ENCODE data around the gene PSMC1. TPM values are rescaled to one million over a fixed set of nuclear protein-coding genes. Genes with fewer than 3 reads are reported as not detected.

PSMC1 gene
- total RNA-seq, 2 experiments from 2014 or later: 71.2 to 75.2 TPM

- POLR2A ChIA-PET: interaction anchor here (1.4 kb wide), 1 partner anchor 99 kb away, joined by 3 read pairs; no protein-coding TSS in a partner anchor
Measured at GRCh38 chr14:90300611-90301047, 44.3 kb downstream of the PSMC1 start.

GRCh38 chr14:90301122-90301521 lies 44.8 kb downstream of the PSMC1 start:
- no peaks in the 10 kb centered on the region for H3K27me3 Mint-ChIP-seq
- POLR2A ChIA-PET: interaction anchor here (0.8 to 1.4 kb wide), 2 partner anchors 98 to 101 kb away, joined by 3 read pairs; no protein-coding TSS in a partner anchor
- ATAC-seq (ENCODE audit: low read depth) (peak; percentile 9), DNase-seq (no peak)
- H3K27ac Mint-ChIP-seq: peak overlapping the region; percentile 92
- no peaks in the 10 kb centered on the region for H3K9me3 Mint-ChIP-seq
- no peak overlapping the region for H3K4me3 Mint-ChIP-seq
- H3K36me3 Mint-ChIP-seq: peaks cover 15% of the 10 kb centered on the region
- H3K4me1 Mint-ChIP-seq: peaks cover 11% of the 10 kb centered on the region

More at GRCh38 chr14:90300611-90301047, 44.3 kb downstream of the PSMC1 start:
- peaks cover 11% of the 10 kb centered on the region for H3K4me1 Mint-ChIP-seq
- peak overlapping the region; percentile 37 for H3K4me3 Mint-ChIP-seq
- no peak for DNase-seq
- H3K36me3 Mint-ChIP-seq: peaks cover 17% of the 10 kb centered on the region
- peak overlapping the region; percentile 92 for H3K27ac Mint-ChIP-seq
- no peaks in the 10 kb centered on the region for H3K27me3 Mint-ChIP-seq
- ATAC-seq (ENCODE audit: low read depth): peak; percentile 56
- no peaks in the 10 kb centered on the region for H3K9me3 Mint-ChIP-seq

DNA sequence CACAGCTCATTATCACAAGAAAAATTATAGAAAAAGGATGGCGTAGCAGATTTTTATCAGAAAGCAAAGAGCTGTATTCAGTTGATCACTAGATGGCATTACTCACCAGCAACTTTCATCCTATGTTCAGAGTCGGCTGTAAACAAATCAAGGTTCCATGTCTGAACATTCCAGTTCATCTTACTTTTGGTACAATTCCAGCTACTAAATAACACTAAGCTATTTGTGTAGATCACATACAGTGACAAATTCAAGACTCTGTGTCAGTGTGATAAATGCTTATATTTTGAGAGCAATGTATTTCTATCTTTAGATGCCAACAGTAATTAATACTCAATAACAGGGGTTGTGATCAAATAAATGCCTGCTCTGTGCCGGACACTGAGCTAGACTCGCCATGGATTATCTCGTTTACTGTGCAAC lies 45.3 kb downstream of the PSMC1 start:
- no peak for ATAC-seq (ENCODE audit: low read depth)
- H3K36me3 Mint-ChIP-seq: peaks cover 14% of the 10 kb centered on the region
- POLR2A ChIA-PET: interaction anchor here (0.8 to 1.4 kb wide), 2 partner anchors 98 to 100 kb away, joined by 3 read pairs; no protein-coding TSS in a partner anchor
- H3K27me3 Mint-ChIP-seq: no peaks in the 10 kb centered on the region
- no peak for DNase-seq
- no peak overlapping the region for H3K4me3 Mint-ChIP-seq
- peaks cover 11% of the 10 kb centered on the region for H3K4me1 Mint-ChIP-seq
- H3K9me3 Mint-ChIP-seq: no peaks in the 10 kb centered on the region
- no peak overlapping the region for H3K27ac Mint-ChIP-seq

DNA sequence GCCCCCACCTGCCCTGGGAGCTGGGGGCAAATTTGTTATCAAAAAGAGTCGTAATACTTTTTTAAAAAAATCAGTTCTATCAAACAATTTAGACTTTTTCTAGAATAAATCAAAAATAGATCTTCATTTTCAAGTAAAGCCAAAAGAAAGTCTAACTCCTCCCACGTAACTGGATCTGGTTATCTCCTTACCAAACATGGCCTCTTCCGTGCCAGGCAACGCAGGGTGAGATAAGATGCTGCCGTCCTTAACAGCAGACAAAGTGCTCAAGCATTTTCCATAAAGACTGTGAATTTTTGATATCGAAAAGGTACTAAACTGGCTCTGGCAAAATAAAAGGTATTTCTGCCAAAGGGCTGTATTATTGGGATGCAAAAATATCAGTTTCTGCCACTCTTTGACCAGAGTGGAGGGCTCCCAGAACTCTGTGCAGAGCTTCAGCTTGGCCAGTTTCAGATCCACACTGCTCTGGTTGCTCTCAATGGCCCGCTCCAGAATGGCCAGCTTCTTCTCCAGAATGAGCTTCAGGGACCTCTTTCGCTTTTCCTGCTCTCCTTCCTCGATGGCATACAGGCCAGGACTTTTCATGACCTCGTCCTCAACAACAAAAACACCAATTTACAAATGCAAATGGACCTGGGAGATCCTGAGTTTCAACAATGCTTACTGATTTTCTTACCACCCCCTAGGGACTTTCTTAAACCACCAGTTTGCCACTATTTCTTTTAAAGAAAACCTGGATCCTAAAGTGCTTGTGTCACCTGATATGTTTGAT lies 46.4 kb downstream of the PSMC1 start:
- Mint-ChIP-seq H3K27ac (no peak overlapping the region), H3K9me3 (no peaks in the 10 kb centered on the region), H3K4me3 (no peak overlapping the region), H3K4me1 (peaks cover 11% of the 10 kb centered on the region), H3K36me3 (peaks cover 14% of the 10 kb centered on the region), H3K27me3 (no peaks in the 10 kb centered on the region)
- ATAC-seq (ENCODE audit: low read depth) (no peak), DNase-seq (no peak)
- POLR2A ChIA-PET: no interaction called here

GRCh38 chr14:90303473-90303872 lies 47.1 kb downstream of the PSMC1 start:
- Mint-ChIP-seq H3K36me3 (peaks cover 17% of the 10 kb centered on the region), H3K9me3 (no peaks in the 10 kb centered on the region), H3K27ac (no peak overlapping the region), H3K27me3 (no peaks in the 10 kb centered on the region), H3K4me3 (no peak overlapping the region), H3K4me1 (peaks cover 11% of the 10 kb centered on the region)
- POLR2A ChIA-PET: no interaction called here
- DNase-seq: no peak
- ATAC-seq (ENCODE audit: low read depth): no peak

DNA sequence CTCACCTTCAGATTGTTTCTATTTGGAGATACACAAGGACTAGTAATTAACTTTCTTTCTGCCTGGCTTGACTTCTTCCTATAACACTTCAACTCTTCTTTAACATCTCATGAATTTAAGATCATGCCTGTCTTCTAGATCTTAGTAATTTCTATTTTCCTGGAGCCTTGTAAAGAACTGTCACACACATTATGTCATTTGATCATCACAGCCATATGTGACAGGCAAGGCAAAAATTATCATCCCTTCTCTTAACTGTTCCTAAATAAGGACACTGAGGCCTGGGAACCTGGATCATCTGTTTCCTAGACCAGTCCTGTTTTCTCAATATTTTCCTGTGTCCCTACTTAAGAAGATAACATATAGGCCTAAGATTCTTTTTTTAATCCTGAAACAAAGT lies 48.1 kb downstream of the PSMC1 start:
- POLR2A ChIA-PET: no interaction called here
- Mint-ChIP-seq H3K4me3 (no peak overlapping the region), H3K36me3 (peaks cover 24% of the 10 kb centered on the region), H3K27ac (no peak overlapping the region), H3K27me3 (no peaks in the 10 kb centered on the region), H3K4me1 (peaks cover 11% of the 10 kb centered on the region), H3K9me3 (no peaks in the 10 kb centered on the region)
- ATAC-seq (ENCODE audit: low read depth): no peak
- DNase-seq: no peak

DNA sequence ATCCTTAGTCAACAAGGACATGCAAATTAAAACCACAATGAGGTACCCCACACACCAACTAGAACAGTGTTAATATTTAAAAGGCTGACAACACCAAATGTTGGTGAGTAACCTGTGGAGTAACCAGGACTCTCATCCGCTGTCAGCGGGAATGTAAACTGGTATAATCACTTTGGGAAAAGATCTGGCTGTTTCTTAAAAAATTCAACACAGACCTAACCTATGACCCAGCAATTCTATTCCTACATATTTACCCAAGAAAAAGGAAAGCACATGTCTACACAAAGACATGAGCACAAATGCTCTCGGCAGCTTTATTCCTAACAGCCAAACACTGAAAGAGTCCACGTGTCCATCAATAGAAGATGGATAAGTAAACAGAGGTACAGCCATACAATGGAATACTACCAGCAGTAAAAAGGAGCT lies 48.8 kb downstream of the PSMC1 start:
- ATAC-seq (ENCODE audit: low read depth) (no peak), DNase-seq (no peak)
- peaks cover 28% of the 10 kb centered on the region for H3K36me3 Mint-ChIP-seq
- peaks cover 11% of the 10 kb centered on the region for H3K4me1 Mint-ChIP-seq
- H3K4me3 Mint-ChIP-seq: no peak overlapping the region
- POLR2A ChIA-PET: no interaction called here
- no peaks in the 10 kb centered on the region for H3K9me3 Mint-ChIP-seq
- no peak overlapping the region for H3K27ac Mint-ChIP-seq
- H3K27me3 Mint-ChIP-seq: no peaks in the 10 kb centered on the region

GRCh38 chr14:90308561-90308960 lies 52.2 kb downstream of the PSMC1 start:
- H3K27ac Mint-ChIP-seq: no peak overlapping the region
- no peaks in the 10 kb centered on the region for H3K9me3 Mint-ChIP-seq
- POLR2A ChIA-PET: no interaction called here
- peaks cover 30% of the 10 kb centered on the region for H3K36me3 Mint-ChIP-seq
- no peak overlapping the region for H3K4me3 Mint-ChIP-seq
- DNase-seq: no peak
- H3K27me3 Mint-ChIP-seq: no peaks in the 10 kb centered on the region
- ATAC-seq (ENCODE audit: low read depth): no peak
- peaks cover 2% of the 10 kb centered on the region for H3K4me1 Mint-ChIP-seq

DNA sequence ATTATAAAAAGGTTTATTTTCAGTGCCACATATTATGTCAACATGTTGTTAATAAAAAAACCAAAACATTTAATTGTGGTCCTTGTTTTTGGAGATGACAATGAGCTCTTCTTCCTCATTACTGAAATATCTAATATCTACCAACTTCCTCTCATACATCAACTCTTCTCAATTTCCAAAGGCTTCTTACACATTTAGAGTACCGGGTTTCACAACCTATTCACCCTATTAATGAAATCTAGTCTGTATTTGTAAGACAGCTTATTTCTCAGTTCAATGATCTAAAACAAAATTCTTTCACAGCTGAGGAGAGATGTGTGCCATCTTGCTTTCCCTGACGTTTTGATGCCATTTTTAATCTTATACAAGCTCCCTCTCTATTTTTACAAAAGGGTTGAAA lies 60.9 kb downstream of the PSMC1 start:
- Mint-ChIP-seq H3K36me3 (peaks cover 41% of the 10 kb centered on the region), H3K27ac (no peak overlapping the region), H3K27me3 (no peaks in the 10 kb centered on the region), H3K4me3 (no peak overlapping the region), H3K9me3 (peaks cover 3% of the 10 kb centered on the region), H3K4me1 (peaks cover 9% of the 10 kb centered on the region)
- POLR2A ChIA-PET: no interaction called here
- ATAC-seq (ENCODE audit: low read depth) (no peak), DNase-seq (no peak)

GRCh38 chr14:90318016-90318415 lies 61.7 kb downstream of the PSMC1 start:
- Mint-ChIP-seq H3K9me3 (peaks cover 3% of the 10 kb centered on the region), H3K27me3 (no peaks in the 10 kb centered on the region), H3K4me3 (no peak overlapping the region), H3K27ac (no peak overlapping the region), H3K4me1 (peaks cover 9% of the 10 kb centered on the region), H3K36me3 (peaks cover 41% of the 10 kb centered on the region)
- DNase-seq (no peak), ATAC-seq (ENCODE audit: low read depth) (no peak)
- POLR2A ChIA-PET: no interaction called here

DNA sequence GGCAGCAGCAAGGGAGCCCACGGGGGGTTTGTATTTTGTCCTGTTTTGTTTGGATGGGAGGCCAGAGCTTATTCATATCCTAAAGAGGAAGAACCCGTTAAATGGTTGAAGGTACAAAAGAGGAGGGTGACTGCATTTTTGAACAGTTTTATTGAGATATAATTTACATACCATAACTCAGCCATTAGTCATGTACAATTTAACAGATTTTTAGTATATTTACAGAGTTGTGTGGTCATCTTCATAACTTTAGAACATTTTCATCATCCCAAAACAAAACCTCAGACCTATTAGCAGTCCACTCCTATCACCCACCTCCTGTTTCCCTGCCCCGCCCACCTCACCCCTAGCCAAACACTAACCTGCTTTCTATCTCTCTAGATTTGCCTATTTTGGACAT lies 62.8 kb downstream of the PSMC1 start:
- Mint-ChIP-seq H3K9me3 (peaks cover 3% of the 10 kb centered on the region), H3K27ac (no peak overlapping the region), H3K36me3 (peaks cover 41% of the 10 kb centered on the region), H3K27me3 (no peaks in the 10 kb centered on the region), H3K4me1 (peaks cover 12% of the 10 kb centered on the region), H3K4me3 (no peak overlapping the region)
- no peak for DNase-seq
- no peak for ATAC-seq (ENCODE audit: low read depth)
- POLR2A ChIA-PET: interaction anchor here (1.7 kb wide), 1 partner anchor 78 kb away, joined by 3 read pairs; no protein-coding TSS in a partner anchor

DNA sequence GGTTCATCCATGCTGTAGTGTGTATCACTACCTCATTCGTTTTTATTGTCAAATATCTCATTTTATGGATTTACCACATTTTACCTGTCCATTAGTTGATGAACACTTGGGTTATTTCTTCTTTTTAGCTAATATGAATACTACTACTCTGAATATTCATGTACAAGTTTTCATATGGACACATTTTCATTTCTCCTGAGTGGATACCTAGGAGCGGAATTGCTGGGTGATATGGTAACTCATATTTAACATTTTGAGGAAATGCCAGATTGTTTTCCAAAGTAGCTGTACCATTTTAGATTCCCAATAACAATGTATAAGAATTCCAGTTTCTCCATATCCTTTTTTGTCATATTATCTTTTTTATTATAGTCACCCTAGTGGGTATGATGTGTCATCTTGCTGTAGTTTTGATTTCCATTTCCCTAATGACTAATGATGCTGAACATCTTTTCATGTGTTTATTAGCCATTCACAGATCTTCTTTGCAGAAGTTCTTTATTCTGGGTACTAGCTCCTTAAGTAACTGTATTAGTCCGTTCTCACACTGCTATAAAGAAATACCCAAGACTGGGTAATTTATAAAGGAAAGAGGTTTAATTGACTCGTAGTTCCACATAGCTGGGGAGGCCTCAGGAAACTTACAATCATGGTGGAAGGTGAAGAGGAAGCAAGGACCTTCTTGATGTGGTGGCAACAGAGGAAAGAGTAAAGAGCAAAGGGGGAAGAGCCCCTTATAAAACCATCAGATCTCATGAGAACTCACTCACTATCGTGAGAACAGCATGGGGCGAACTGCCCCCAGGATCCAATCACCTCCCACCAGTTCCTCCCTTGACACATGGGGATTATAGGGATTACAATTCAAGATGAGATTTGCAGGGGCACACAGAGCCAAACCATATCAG lies 63.5 kb downstream of the PSMC1 start:
- no peak overlapping the region for H3K4me3 Mint-ChIP-seq
- POLR2A ChIA-PET: interaction anchor here (1.7 kb wide), 1 partner anchor 77 kb away, joined by 3 read pairs; no protein-coding TSS in a partner anchor
- peaks cover 3% of the 10 kb centered on the region for H3K9me3 Mint-ChIP-seq
- DNase-seq (no peak), ATAC-seq (ENCODE audit: low read depth) (no peak)
- H3K27ac Mint-ChIP-seq: no peak overlapping the region
- no peaks in the 10 kb centered on the region for H3K27me3 Mint-ChIP-seq
- peaks cover 44% of the 10 kb centered on the region for H3K36me3 Mint-ChIP-seq
- H3K4me1 Mint-ChIP-seq: peaks cover 12% of the 10 kb centered on the region

GRCh38 chr14:90321891-90322290 lies 65.5 kb downstream of the PSMC1 start:
- H3K9me3 Mint-ChIP-seq: peaks cover 3% of the 10 kb centered on the region
- H3K27ac Mint-ChIP-seq: no peak overlapping the region
- H3K4me1 Mint-ChIP-seq: peaks cover 12% of the 10 kb centered on the region
- DNase-seq (no peak), ATAC-seq (ENCODE audit: low read depth) (no peak)
- no peak overlapping the region for H3K4me3 Mint-ChIP-seq
- H3K27me3 Mint-ChIP-seq: no peaks in the 10 kb centered on the region
- POLR2A ChIA-PET: interaction anchor here (1.0 to 1.2 kb wide), 2 partner anchors 10 to 66 kb away, joined by 3 read pairs; partner anchors contain the start of genes NRDE2 and PSMC1
- peaks cover 35% of the 10 kb centered on the region for H3K36me3 Mint-ChIP-seq
